GM23338 (cell line): Measurements from ENCODE around the gene MPST.

Source experiments
- CTCF ChIP-seq, 2 experiments: fragments of 200-600 bp in 1 of 2; sonication (generic) in 1 of 2; conservative IDR thresholded peaks; 2 replicates each; pipeline versions ENCODE4 v1.5.1 to v1.6.1; 2016 to 2017; ENCODE audit warnings: antibody characterized with exemption in 2 of 2, low read depth in 2 of 2, mild to moderate bottlenecking in 2 of 2, moderate library complexity in 1 of 2
- POLR2AphosphoS5 ChIP-seq: IDR thresholded peaks from 2 replicates; pipeline ENCODE4 v1.6.1; 2016; ENCODE audit warnings: antibody characterized with exemption, low read depth

GRCh38 chr22:37020192-37020479, 594 bp downstream of the MPST start:
- TF ChIP-seq CTCF (conservative IDR thresholded peaks at IDR 0.05; ENCODE audit: low read depth in 2 of 2) (no peak), POLR2AphosphoS5 (no peak)
